HG02571 (cell line): ENCODE data around the gene ZNF462.
A peak's percentile ranks its signal among the peaks of the same experiment; 100 is the strongest.

Experiments
- ATAC-seq: cut with Tn5 transposase; IDR thresholded peaks from one replicate; pipeline ENCODE4 v1.9.1; 2021; ENCODE audit warnings: mild to moderate bottlenecking, moderate library complexity; ENCODE audit not compliant: unreplicated experiment

Gene ZNF462

GRCh38 chr9:106994463-106994862 lies 131.5 kb downstream of the ZNF462 start:
- ATAC-seq, result no peak

- ATAC-seq, result no peak
These were observed 137.3 kb downstream of the ZNF462 start for GRCh38 chr9:107000218-107000617.

GRCh38 chr9:107005201-107005600 lies 142.2 kb downstream of the ZNF462 start:
- ATAC-seq, result no peak

- ATAC-seq, result no peak
These were observed 144.4 kb downstream of the ZNF462 start for GRCh38 chr9:107007402-107007801.

- ATAC-seq, result no peak
These were observed 145.0 kb downstream of the ZNF462 start for GRCh38 chr9:107008011-107008410.

GRCh38 chr9:107008447-107008846 lies 145.5 kb downstream of the ZNF462 start:
- no peak for ATAC-seq

- ATAC-seq, result no peak
These were observed 153.4 kb downstream of the ZNF462 start for GRCh38 chr9:107016383-107016782.

- no peak for ATAC-seq
These were observed 156.0 kb downstream of the ZNF462 start for GRCh38 chr9:107018861-107019545.

GRCh38 chr9:107020040-107020530 lies 157.1 kb downstream of the ZNF462 start:
- no peak for ATAC-seq

GRCh38 chr9:107024193-107024592 lies 161.2 kb downstream of the ZNF462 start:
- no peak for ATAC-seq

- ATAC-seq, result no peak
These were observed 162.5 kb downstream of the ZNF462 start for GRCh38 chr9:107025260-107026035.

- no peak for ATAC-seq
These were observed 166.2 kb downstream of the ZNF462 start for GRCh38 chr9:107029146-107029545.

- no peak for ATAC-seq
These were observed 171.0 kb downstream of the ZNF462 start for GRCh38 chr9:107033966-107034365.

GRCh38 chr9:107034831-107035230 lies 171.9 kb downstream of the ZNF462 start:
- no peak for ATAC-seq

GRCh38 chr9:107036367-107036766 lies 173.4 kb downstream of the ZNF462 start:
- ATAC-seq, result no peak

- ATAC-seq, result no peak
These were observed 176.6 kb downstream of the ZNF462 start for GRCh38 chr9:107039542-107039941.

- ATAC-seq, result no peak
These were observed 179.6 kb downstream of the ZNF462 start for GRCh38 chr9:107042606-107043005.

- ATAC-seq, result no peak
These were observed 180.9 kb downstream of the ZNF462 start for GRCh38 chr9:107043886-107044285.

- ATAC-seq, result no peak
These were observed 181.9 kb downstream of the ZNF462 start for GRCh38 chr9:107044872-107045271.

GRCh38 chr9:107046692-107047091 lies 183.7 kb downstream of the ZNF462 start:
- ATAC-seq, result peak; percentile 92

GRCh38 chr9:107049046-107049802 lies 186.3 kb downstream of the ZNF462 start:
- ATAC-seq, result no peak
